ENCODE data around the gene SSPN.

SSPN gene

GRCh38 chr12:26205298-26205697 lies 9.9 kb downstream of the SSPN start:
- no peak for TF ChIP-seq CTCF (IDR thresholded peaks at IDR 0.05; ENCODE audit: insufficient read depth, low read depth, low read length, missing control alignments)
- H3K4me3 ChIP-seq (ENCODE audit: low read length) = no peak overlapping the region
- no peak for DNase-seq (ENCODE audit: low read depth)

GRCh38 chr12:26205941-26206340 lies 10.6 kb downstream of the SSPN start:
- H3K4me3 ChIP-seq (ENCODE audit: low read length) = no peak overlapping the region
- TF ChIP-seq CTCF (IDR thresholded peaks at IDR 0.05; ENCODE audit: insufficient read depth, low read depth, low read length, missing control alignments) = no peak
- DNase-seq (ENCODE audit: low read depth) = no peak

GRCh38 chr12:26211331-26211730 lies 16.0 kb downstream of the SSPN start:
- DNase-seq (ENCODE audit: low read depth) = no peak
- no peak for TF ChIP-seq CTCF (IDR thresholded peaks at IDR 0.05; ENCODE audit: insufficient read depth, low read depth, low read length, missing control alignments)
- H3K4me3 ChIP-seq (ENCODE audit: low read length) = no peak overlapping the region

- no peak for DNase-seq (ENCODE audit: low read depth)
- TF ChIP-seq CTCF (IDR thresholded peaks at IDR 0.05; ENCODE audit: insufficient read depth, low read depth, low read length, missing control alignments) = no peak
- H3K4me3 ChIP-seq (ENCODE audit: low read length) = no peak overlapping the region
Measured at GRCh38 chr12:26212396-26212795, 17.0 kb downstream of the SSPN start.

GRCh38 chr12:26212988-26213387 lies 17.6 kb downstream of the SSPN start:
- no peak for TF ChIP-seq CTCF (IDR thresholded peaks at IDR 0.05; ENCODE audit: insufficient read depth, low read depth, low read length, missing control alignments)
- DNase-seq (ENCODE audit: low read depth) = no peak
- no peak overlapping the region for H3K4me3 ChIP-seq (ENCODE audit: low read length)

GRCh38 chr12:26214121-26214520 lies 18.7 kb downstream of the SSPN start:
- no peak for TF ChIP-seq CTCF (IDR thresholded peaks at IDR 0.05; ENCODE audit: insufficient read depth, low read depth, low read length, missing control alignments)
- no peak for DNase-seq (ENCODE audit: low read depth)
- H3K4me3 ChIP-seq (ENCODE audit: low read length) = no peak overlapping the region

- H3K4me3 ChIP-seq (ENCODE audit: low read length) = no peak overlapping the region
- no peak for TF ChIP-seq CTCF (IDR thresholded peaks at IDR 0.05; ENCODE audit: insufficient read depth, low read depth, low read length, missing control alignments)
- DNase-seq (ENCODE audit: low read depth) = no peak
Measured at GRCh38 chr12:26219736-26220135, 24.4 kb downstream of the SSPN start.
